Measurements from ENCODE around the gene PSTPIP1. TPM values are rescaled to one million over a fixed set of nuclear protein-coding genes. Genes with fewer than 3 reads are reported as not detected.
A peak's percentile ranks its signal among the peaks of the same experiment; 100 is the strongest.

PSTPIP1 gene
- total RNA-seq, 3 donors from 2014 or later = 2.6 to 11.0 (median 3.9) TPM

GRCh38 chr15:77070495-77071304 lies 75.8 kb downstream of the PSTPIP1 start, which contains the start of gene TSPAN3:
TSS of gene TSPAN3 (minus strand) at chr15:77071109. CDS start at chr15:77070954, 155 bp downstream.
- TF ChIP-seq POLR2AphosphoS5 (IDR thresholded peaks at IDR 0.05) = peak in 2 of 3 donors; percentile 30 to 53
- TF ChIP-seq POLR2A (IDR thresholded peaks at IDR 0.05) = no peak
- Histone ChIP-seq H3K36me3 (no peaks in the 10 kb centered on the region), H3K4me1 (no peaks in the 10 kb centered on the region), H3K9me3 (no peaks in the 10 kb centered on the region), H3K27me3 (no peaks in the 10 kb centered on the region), H3K4me3 (peak within 1 kb of the TSS; percentile 83 to 98 (median 89)), H3K27ac (peak within 1 kb of the TSS; percentile 84 to 94)
- DNase-seq (ENCODE audit: low spot score in 2 of 2) = peak; percentile 79 to 86
- intact Hi-C loops (cut with DNase I; ENCODE audit: low total_unique reads) = no loop called here

- TF ChIP-seq CTCF (IDR thresholded peaks at IDR 0.05) (no peak), POLR2A (IDR thresholded peaks at IDR 0.05) (no peak), POLR2AphosphoS5 (IDR thresholded peaks at IDR 0.05) (no peak)
- DNase-seq (ENCODE audit: low spot score in 2 of 2) = no peak
- Histone ChIP-seq H3K9me3 (no peaks in the 10 kb centered on the region), H3K27me3 (no peaks in the 10 kb centered on the region), H3K4me1 (no peaks in the 10 kb centered on the region), H3K27ac (peak overlapping the region; percentile 84 to 94), H3K36me3 (no peaks in the 10 kb centered on the region), H3K4me3 (peak overlapping the region; percentile 83 to 98 (median 89))
- intact Hi-C loops (cut with DNase I; ENCODE audit: low total_unique reads) = no loop called here
Observed at GRCh38 chr15:77071305-77072223, 76.6 kb downstream of the PSTPIP1 start.

DNA sequence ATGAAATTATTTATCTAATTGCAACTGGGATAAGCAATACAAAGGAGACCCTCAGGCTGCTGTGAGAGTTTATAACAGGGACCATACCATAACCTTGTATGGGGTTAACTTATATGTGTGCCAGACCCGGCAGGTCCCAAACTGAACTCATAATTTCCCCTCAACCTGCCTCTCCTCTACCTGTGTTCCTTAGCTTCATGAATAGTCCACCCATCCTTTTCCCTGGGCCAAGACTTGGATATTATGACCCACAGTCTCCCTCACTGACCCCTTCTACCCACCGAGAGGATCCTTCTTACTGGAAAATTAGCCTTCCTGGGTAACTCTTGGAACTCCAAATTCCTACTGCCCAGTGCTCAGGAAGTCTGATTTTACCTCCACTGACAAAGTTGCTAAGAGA lies 79.4 kb downstream of the PSTPIP1 start:
- DNase-seq (ENCODE audit: low spot score in 2 of 2) = no peak
- intact Hi-C loops (cut with DNase I; ENCODE audit: low total_unique reads) = no loop called here
- no peak overlapping the region for H3K4me3 ChIP-seq

GRCh38 chr15:77075528-77075927 lies 80.6 kb downstream of the PSTPIP1 start:
- DNase-seq (ENCODE audit: low spot score in 2 of 2) = peak in 1 of 2 donors; percentile 77
- intact Hi-C loops (cut with DNase I; ENCODE audit: low total_unique reads) = no loop called here
- H3K9me3 ChIP-seq = no peaks in the 10 kb centered on the region
- no peak overlapping the region for H3K4me3 ChIP-seq
- no peaks in the 10 kb centered on the region for H3K36me3 ChIP-seq
- no peak for TF ChIP-seq POLR2AphosphoS5 (IDR thresholded peaks at IDR 0.05)
- TF ChIP-seq CTCF (IDR thresholded peaks at IDR 0.05) = peak in 1 of 3 donors; percentile 16
- no peak for TF ChIP-seq POLR2A (IDR thresholded peaks at IDR 0.05)
- H3K27ac ChIP-seq = no peak overlapping the region
- H3K27me3 ChIP-seq = no peaks in the 10 kb centered on the region
- no peaks in the 10 kb centered on the region for H3K4me1 ChIP-seq

More for the DNA sequence above, 79.4 kb downstream of the PSTPIP1 start:
- Histone ChIP-seq H3K36me3 (no peaks in the 10 kb centered on the region), H3K9me3 (no peaks in the 10 kb centered on the region), H3K27ac (no peak overlapping the region), H3K27me3 (no peaks in the 10 kb centered on the region), H3K4me1 (no peaks in the 10 kb centered on the region)
- no peak for TF ChIP-seq CTCF (IDR thresholded peaks at IDR 0.05)
- no peak for TF ChIP-seq POLR2AphosphoS5 (IDR thresholded peaks at IDR 0.05)
- no peak for TF ChIP-seq POLR2A (IDR thresholded peaks at IDR 0.05)

GRCh38 chr15:77076323-77076915 lies 81.5 kb downstream of the PSTPIP1 start:
- no peak for DNase-seq (ENCODE audit: low spot score in 2 of 2)
- intact Hi-C loops (cut with DNase I; ENCODE audit: low total_unique reads) = no loop called here
- Histone ChIP-seq H3K4me1 (no peaks in the 10 kb centered on the region), H3K27me3 (no peaks in the 10 kb centered on the region), H3K36me3 (no peaks in the 10 kb centered on the region), H3K4me3 (no peak overlapping the region), H3K27ac (peak overlapping the region; percentile 5 to 35), H3K9me3 (no peaks in the 10 kb centered on the region)
- TF ChIP-seq CTCF (IDR thresholded peaks at IDR 0.05) (no peak), POLR2A (IDR thresholded peaks at IDR 0.05) (no peak), POLR2AphosphoS5 (IDR thresholded peaks at IDR 0.05) (no peak)

Data from breast epithelium (tissue), 4 donors.